ENCODE measurements around the gene DNAJC4. TPM values are rescaled to one million over a fixed set of nuclear protein-coding genes. Genes with fewer than 3 reads are reported as not detected.

The DNAJC4 gene
- total RNA-seq, 2 experiments from 2014 or later: 16.5 to 17.7 TPM

DNA sequence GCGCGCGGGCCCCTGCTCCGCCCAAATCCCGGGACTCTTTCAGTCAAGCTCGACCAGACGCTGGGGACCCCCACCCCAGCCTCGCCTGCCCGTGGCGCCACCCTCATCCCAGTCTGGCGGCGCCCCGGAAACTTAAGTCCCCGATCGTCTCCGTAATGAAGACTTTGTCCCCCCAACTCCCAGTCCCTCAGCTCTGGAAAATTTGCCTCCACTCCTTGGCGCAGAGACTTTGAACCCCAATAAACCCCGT is 21.3 kb downstream of the DNAJC4 start:
- Mint-ChIP-seq H3K9me3 (no peaks in the 10 kb centered on the region), H3K4me3 (peak overlapping the region; percentile 91), H3K27me3 (no peaks in the 10 kb centered on the region), H3K4me1 (peaks cover 16% of the 10 kb centered on the region), H3K27ac (peak overlapping the region; percentile 11), H3K36me3 (no peaks in the 10 kb centered on the region)
- DNase-seq: no peak

DNA sequence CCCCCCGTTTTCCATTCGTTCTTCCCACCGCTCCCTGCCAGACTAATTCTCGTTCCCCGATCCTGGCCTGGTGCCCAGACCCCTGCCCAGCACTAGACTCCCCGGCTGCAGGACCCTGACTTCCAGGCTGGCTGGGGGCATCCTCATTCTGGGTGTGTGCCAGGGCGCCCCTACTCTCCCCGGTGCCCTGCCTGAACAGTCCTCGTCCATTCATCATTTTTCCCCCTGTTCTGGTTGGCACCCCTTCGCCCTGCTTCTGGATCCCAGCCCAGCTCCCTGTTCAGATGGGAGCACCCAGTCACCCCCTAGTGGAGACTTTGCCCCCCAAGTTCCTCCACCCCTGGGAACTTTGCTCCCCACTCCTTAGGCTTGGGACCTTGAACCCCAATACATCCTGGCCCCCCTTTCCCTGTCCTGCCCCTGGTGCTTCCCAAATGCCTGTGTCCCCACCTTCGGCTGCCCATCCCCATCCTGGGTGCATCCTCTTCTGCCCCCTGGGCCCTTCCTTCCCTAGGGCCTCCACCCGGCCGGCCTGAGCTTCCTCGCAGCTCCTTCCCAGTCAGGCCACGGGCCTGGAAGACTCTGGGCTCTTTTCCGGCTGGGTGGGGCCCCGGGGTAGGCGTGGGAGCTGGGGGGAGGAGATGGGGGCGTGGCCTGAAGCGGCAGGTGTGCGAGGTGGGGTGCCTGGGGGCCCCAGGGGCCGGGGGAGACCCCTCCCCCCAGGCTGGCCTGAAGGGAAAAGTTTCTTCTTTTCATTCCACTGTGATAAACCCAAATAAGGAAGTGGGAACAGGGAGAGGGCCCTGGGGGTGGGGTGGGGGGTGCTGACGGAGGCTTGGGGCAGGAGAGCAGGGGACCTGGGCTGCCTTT is 21.9 kb downstream of the DNAJC4 start:
- H3K4me1 Mint-ChIP-seq: peaks cover 13% of the 10 kb centered on the region
- no peaks in the 10 kb centered on the region for H3K27me3 Mint-ChIP-seq
- peak; percentile 26 for DNase-seq
- H3K9me3 Mint-ChIP-seq: no peaks in the 10 kb centered on the region
- peak overlapping the region; percentile 91 for H3K4me3 Mint-ChIP-seq
- H3K36me3 Mint-ChIP-seq: no peaks in the 10 kb centered on the region
- H3K27ac Mint-ChIP-seq: peak overlapping the region; percentile 11

DNA sequence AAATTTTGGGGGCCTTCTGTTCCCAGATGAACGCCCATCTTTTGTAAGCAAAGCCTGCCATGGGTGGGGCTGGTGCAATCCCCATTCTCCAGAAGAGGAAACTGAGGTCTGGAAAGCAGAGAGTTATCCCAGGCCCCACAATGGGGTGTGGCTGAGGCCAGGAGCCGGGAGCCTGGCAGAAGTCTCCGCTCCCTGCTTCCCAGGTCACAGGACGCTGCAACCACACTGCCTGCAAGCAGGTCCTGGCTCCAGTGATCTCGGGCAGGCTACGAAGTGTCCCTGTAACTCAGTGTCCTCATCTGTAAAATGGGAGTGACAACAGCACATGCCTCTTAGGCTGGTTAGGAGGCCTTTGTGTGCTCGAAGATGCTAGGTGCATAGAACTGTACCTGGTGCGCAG is 22.7 kb downstream of the DNAJC4 start:
- Mint-ChIP-seq H3K9me3 (no peaks in the 10 kb centered on the region), H3K4me3 (no peak overlapping the region), H3K36me3 (peaks cover 1% of the 10 kb centered on the region), H3K27me3 (no peaks in the 10 kb centered on the region), H3K4me1 (peaks cover 10% of the 10 kb centered on the region), H3K27ac (no peak overlapping the region)
- no peak for DNase-seq

DNA sequence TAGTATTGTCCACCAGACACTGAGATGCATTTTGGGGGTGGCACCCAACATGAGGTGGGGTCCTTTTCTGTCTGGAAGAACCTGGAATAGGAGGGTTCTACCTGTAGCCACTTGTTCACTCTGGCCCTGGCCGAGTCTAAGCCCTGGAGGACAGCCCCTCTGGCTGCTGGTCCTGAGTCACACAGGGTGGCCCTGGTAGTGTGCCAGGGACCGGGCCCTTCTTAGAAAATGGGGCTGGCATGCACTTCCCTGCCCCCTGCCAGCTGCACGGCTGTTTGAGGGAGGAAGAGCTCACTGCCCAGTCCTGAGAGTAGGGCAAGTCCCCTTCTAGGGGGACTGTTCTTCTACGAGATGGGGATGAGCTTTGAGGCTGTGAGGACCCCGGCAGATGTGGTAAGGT is 23.1 kb downstream of the DNAJC4 start:
- no peaks in the 10 kb centered on the region for H3K9me3 Mint-ChIP-seq
- H3K4me3 Mint-ChIP-seq: no peak overlapping the region
- no peak for DNase-seq
- no peaks in the 10 kb centered on the region for H3K27me3 Mint-ChIP-seq
- peaks cover 10% of the 10 kb centered on the region for H3K4me1 Mint-ChIP-seq
- no peak overlapping the region for H3K27ac Mint-ChIP-seq
- peaks cover 2% of the 10 kb centered on the region for H3K36me3 Mint-ChIP-seq

DNA sequence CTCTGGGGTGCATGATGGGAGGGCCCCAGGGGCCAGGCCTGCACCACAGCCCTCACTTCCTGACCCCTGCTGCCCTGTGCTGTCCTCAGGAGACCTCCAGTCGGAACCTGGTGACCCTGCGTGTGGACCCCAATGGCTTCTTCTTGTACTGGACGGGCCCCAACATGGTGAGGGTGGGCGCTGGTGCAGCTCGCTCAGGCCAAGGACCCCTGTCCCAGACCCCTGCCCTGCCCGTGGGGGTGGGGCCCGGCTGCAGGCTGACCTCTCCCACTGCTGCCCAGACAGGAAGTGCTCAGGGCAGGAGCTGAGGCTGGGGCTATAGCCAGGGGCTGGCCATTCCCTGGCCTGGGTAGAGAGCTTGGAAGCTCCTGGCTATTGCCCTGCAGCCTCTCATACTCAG is 24.0 kb downstream of the DNAJC4 start:
- DNase-seq: no peak
- Mint-ChIP-seq H3K27me3 (no peaks in the 10 kb centered on the region), H3K4me1 (peaks cover 10% of the 10 kb centered on the region), H3K27ac (no peak overlapping the region), H3K4me3 (no peak overlapping the region), H3K36me3 (peaks cover 3% of the 10 kb centered on the region), H3K9me3 (no peaks in the 10 kb centered on the region)

DNA sequence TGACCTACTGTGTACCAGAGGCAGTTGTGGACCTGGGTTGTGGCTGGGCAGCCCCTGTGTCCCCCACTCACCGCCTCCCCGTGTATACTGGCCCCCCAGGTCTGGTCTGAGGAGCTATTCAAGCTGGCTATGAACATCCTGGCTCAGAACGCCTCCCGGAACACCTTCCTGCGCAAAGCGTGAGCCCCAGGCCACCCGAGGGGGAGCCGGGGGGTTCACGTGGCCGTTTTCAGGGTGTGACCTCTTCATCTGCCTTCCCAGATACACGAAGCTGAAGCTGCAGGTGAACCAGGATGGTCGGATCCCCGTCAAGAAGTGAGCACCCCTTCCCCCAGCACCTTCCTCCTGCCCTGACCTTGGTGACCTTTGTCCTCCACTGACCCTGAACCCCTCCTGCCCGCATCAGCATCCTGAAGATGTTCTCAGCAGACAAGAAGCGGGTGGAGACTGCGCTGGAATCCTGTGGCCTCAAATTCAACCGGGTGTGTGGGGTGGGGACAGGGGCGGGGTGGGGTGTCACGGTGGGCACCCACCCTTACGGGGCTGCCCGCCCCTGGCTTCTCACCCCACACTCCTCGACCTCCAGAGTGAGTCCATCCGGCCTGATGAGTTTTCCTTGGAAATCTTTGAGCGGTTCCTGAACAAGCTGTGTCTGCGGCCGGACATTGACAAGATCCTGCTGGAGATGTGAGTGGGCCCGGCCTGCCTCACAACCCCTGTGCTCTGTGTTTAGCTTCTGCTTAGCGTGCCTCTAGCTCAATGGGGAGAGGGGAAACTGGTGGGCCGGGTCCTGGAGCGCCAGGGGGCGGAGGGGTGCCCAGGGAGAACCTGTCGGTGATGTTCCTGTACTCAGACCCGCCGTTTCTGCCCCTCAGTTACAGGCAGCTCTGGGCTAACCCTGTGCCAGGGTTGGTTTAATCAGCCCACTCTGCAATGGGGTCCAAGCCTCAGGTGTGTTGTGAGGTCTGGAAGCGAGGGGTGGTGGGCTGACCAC is 25.1 kb downstream of the DNAJC4 start:
- H3K4me1 Mint-ChIP-seq: peaks cover 18% of the 10 kb centered on the region
- H3K27ac Mint-ChIP-seq: no peak overlapping the region
- H3K9me3 Mint-ChIP-seq: no peaks in the 10 kb centered on the region
- H3K27me3 Mint-ChIP-seq: no peaks in the 10 kb centered on the region
- no peak for DNase-seq
- H3K36me3 Mint-ChIP-seq: peaks cover 9% of the 10 kb centered on the region
- no peak overlapping the region for H3K4me3 Mint-ChIP-seq

DNA sequence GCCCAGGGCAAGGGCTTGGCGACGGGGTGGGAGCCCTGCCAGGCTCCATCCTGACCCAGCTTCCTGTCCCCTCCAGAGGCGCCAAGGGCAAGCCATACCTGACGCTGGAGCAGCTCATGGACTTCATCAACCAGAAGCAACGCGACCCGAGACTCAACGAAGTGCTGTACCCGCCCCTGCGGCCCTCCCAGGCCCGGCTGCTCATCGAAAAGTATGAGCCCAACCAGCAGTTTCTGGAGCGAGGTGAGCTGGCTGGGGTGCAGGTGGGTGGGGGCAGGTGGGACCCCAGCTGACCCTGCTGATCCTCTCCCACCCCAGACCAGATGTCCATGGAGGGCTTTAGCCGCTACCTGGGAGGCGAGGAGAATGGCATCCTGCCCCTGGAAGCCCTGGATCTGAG is 26.0 kb downstream of the DNAJC4 start:
- Mint-ChIP-seq H3K36me3 (peaks cover 9% of the 10 kb centered on the region), H3K4me1 (peaks cover 16% of the 10 kb centered on the region), H3K9me3 (no peaks in the 10 kb centered on the region), H3K27ac (no peak overlapping the region), H3K4me3 (no peak overlapping the region), H3K27me3 (no peaks in the 10 kb centered on the region)
- no peak for DNase-seq

DNA sequence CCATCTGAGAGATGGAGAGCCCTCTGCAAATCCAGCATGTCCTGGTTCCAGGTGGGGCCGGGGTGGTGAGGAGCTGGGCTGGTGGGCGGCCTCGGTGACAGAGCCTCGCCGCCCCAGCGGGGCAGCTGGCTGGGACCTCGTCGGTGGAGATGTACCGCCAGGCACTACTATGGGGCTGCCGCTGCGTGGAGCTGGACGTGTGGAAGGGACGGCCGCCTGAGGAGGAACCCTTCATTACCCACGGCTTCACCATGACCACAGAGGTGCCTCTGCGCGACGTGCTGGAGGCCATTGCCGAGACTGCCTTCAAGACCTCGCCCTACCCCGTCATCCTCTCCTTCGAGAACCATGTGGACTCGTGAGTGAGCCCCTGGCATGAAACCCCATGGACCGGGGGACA is 28.0 kb downstream of the DNAJC4 start:
- H3K4me1 Mint-ChIP-seq: peaks cover 9% of the 10 kb centered on the region
- no peaks in the 10 kb centered on the region for H3K27me3 Mint-ChIP-seq
- H3K9me3 Mint-ChIP-seq: no peaks in the 10 kb centered on the region
- no peak for DNase-seq
- H3K4me3 Mint-ChIP-seq: no peak overlapping the region
- peaks cover 9% of the 10 kb centered on the region for H3K36me3 Mint-ChIP-seq
- no peak overlapping the region for H3K27ac Mint-ChIP-seq

DNA sequence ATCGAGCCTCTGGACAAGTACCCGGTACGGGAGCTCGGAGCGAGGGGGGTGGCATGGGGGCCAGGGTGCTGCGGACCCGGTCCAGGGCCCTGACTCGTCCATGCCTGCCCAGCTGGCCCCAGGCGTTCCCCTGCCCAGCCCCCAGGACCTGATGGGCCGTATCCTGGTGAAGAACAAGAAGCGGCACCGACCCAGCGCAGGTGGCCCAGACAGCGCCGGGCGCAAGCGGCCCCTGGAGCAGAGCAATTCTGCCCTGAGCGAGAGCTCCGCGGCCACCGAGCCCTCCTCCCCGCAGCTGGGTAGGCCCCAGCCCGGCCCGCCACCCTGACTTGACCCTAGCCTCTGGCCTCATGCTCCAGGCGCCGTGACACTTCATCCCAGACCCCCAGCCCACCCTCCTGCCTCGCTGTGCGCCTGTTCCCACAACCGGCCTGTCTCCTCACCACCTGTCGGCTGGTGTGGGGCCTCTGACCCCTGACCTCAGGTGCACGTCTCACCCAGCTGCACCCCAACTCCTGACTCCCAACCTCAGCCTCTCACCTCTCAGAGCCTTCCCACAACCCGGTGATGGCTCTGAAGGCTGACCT is 28.7 kb downstream of the DNAJC4 start:
- peaks cover 9% of the 10 kb centered on the region for H3K4me1 Mint-ChIP-seq
- no peaks in the 10 kb centered on the region for H3K27me3 Mint-ChIP-seq
- H3K9me3 Mint-ChIP-seq: no peaks in the 10 kb centered on the region
- peaks cover 9% of the 10 kb centered on the region for H3K36me3 Mint-ChIP-seq
- no peak overlapping the region for H3K4me3 Mint-ChIP-seq
- H3K27ac Mint-ChIP-seq: no peak overlapping the region
- no peak for DNase-seq

DNA sequence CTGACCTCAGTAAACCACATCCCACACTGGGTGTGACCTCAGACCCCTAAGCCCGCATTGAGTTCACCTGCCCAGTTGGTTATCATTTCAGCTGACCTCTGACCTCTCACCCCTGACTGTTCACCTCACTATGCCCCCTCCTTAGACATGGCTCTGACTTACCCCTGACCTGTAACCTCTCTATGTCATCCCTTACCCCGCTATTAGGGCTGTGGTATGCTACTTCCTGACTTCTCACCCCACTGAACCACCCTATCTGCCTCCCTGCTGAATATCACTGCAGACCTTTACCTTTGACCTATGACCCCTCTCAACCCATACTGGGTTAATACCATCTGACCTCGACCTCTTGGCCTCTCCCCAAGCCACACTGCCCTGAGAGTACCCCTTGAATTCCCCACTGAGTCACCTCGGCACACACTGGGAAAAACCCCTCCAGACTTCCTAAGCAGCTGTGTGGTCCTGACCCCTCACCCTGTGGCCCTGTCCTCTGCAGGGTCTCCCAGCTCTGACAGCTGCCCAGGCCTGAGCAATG is 29.3 kb downstream of the DNAJC4 start:
- H3K27me3 Mint-ChIP-seq: no peaks in the 10 kb centered on the region
- no peak overlapping the region for H3K27ac Mint-ChIP-seq
- peaks cover 9% of the 10 kb centered on the region for H3K36me3 Mint-ChIP-seq
- H3K4me3 Mint-ChIP-seq: no peak overlapping the region
- no peak for DNase-seq
- peaks cover 9% of the 10 kb centered on the region for H3K4me1 Mint-ChIP-seq
- H3K9me3 Mint-ChIP-seq: no peaks in the 10 kb centered on the region

DNA sequence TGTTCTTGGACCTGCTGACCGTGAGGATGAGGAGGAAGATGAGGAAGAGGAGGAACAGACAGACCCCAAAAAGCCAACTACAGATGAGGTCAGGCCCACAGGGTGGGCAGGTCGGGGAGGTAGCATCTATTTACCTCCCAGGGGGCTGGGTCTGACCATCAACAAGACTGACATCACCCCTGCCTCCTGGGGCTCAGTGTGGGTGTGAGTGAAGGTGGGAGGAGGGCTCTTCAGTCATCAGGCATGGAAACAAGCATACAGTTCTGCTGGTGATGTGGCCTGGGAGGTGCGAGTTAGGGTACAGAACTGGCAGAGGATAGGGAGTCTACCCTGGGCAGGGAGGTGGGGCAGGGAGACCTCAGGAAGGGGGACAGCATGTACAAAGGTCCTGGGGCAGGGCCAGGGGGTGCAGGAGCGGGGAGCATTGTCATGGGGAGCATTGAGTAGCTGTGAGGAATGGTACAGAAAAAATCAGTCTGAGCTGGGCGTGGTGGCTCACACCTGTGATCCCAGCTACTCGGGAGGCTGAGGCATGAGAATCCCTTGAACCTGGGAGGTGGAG is 29.9 kb downstream of the DNAJC4 start:
- Mint-ChIP-seq H3K4me3 (no peak overlapping the region), H3K27ac (no peak overlapping the region), H3K4me1 (peaks cover 9% of the 10 kb centered on the region), H3K36me3 (peaks cover 9% of the 10 kb centered on the region), H3K27me3 (no peaks in the 10 kb centered on the region), H3K9me3 (no peaks in the 10 kb centered on the region)
- DNase-seq: no peak

DNA sequence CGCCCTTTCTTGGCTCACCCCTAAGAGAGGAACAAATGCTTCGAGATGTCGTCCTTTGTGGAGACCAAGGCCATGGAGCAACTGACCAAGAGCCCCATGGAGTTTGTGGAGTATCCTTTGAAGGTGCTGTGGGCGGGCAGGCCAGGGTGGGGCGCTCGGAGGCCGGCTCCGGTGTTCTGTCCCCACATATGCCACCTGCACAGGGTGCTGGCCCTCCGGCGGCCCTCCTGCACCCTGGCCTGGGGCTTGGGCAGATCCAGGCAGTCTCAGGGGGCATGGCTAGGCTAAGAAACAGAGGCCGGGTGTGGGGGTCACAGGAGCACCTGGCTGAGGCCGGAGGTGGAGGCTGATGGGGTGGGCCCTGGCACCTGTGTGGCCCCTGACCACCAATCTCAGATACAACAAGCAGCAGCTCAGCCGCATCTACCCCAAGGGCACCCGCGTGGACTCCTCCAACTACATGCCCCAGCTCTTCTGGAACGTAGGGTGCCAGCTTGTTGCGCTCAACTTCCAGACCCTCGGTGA is 31.3 kb downstream of the DNAJC4 start:
- no peak for DNase-seq
- no peaks in the 10 kb centered on the region for H3K27me3 Mint-ChIP-seq
- H3K27ac Mint-ChIP-seq: peak overlapping the region; percentile 34
- peaks cover 11% of the 10 kb centered on the region for H3K36me3 Mint-ChIP-seq
- H3K9me3 Mint-ChIP-seq: no peaks in the 10 kb centered on the region
- H3K4me1 Mint-ChIP-seq: peaks cover 9% of the 10 kb centered on the region
- H3K4me3 Mint-ChIP-seq: no peak overlapping the region

DNA sequence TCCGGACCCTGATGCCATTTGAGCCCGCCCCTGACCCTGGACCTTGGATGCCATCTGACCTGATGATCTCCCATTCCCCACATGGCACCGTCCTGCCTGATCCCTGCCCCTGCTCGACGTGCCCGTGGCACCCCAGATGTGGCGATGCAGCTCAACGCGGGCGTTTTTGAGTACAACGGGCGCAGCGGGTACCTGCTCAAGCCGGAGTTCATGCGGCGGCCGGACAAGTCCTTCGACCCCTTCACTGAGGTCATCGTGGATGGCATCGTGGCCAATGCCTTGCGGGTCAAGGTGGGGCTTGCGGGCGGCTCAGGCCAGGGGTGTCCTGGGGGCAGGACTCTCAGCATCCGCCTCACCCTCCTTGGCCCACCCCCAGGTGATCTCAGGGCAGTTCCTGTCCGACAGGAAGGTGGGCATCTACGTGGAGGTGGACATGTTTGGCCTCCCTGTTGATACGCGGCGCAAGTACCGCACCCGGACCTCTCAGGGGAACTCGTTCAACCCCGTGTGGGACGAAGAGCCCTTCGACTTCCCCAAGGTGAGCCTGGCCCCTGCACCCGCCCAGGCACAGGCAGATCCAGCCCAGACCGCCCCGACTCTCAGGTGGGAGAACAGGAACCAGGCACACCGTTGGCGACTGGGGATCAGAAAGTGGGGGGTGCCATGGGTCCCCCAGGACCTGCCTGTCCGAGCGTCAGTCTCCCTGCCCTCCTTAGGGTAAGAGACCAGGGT is 32.1 kb downstream of the DNAJC4 start:
- Mint-ChIP-seq H3K36me3 (peaks cover 11% of the 10 kb centered on the region), H3K27me3 (no peaks in the 10 kb centered on the region), H3K4me1 (peaks cover 9% of the 10 kb centered on the region), H3K4me3 (no peak overlapping the region), H3K27ac (peak overlapping the region; percentile 34), H3K9me3 (no peaks in the 10 kb centered on the region)
- DNase-seq: no peak

Measured in activated naive CD8-positive, alpha-beta T cell treated with anti-CD3 and anti-CD28 coated beads for 36 hours (primary cell).